ENCODE measurements around the gene TSPAN3.

The TSPAN3 gene

GRCh38 chr15:77012868-77013267, 58.0 kb downstream of the TSPAN3 start:
- in situ Hi-C loops (cut with HindIII; ENCODE audit: low sequenced_read_pairs), result no loop called here

- in situ Hi-C loops (cut with HindIII; ENCODE audit: low sequenced_read_pairs), result no loop called here
Measured at GRCh38 chr15:77012117-77012712, 58.7 kb downstream of the TSPAN3 start.

GRCh38 chr15:77010857-77011256, 60.1 kb downstream of the TSPAN3 start:
- in situ Hi-C loops (cut with HindIII; ENCODE audit: low sequenced_read_pairs), result no loop called here

- in situ Hi-C loops (cut with HindIII; ENCODE audit: low sequenced_read_pairs), result no loop called here
Measured at GRCh38 chr15:77010312-77010686, 60.6 kb downstream of the TSPAN3 start.

- in situ Hi-C loops (cut with HindIII; ENCODE audit: low sequenced_read_pairs), result no loop called here
Measured at GRCh38 chr15:77009646-77010311, 61.1 kb downstream of the TSPAN3 start.

GRCh38 chr15:77009176-77009575, 61.7 kb downstream of the TSPAN3 start:
- in situ Hi-C loops (cut with HindIII; ENCODE audit: low sequenced_read_pairs), result no loop called here

GRCh38 chr15:77004189-77004588, 66.7 kb downstream of the TSPAN3 start:
- in situ Hi-C loops (cut with HindIII; ENCODE audit: low sequenced_read_pairs), result no loop called here

- in situ Hi-C loops (cut with HindIII; ENCODE audit: low sequenced_read_pairs), result no loop called here
Measured at GRCh38 chr15:77002954-77003912, 67.7 kb downstream of the TSPAN3 start.

GRCh38 chr15:77002436-77002835, 68.5 kb downstream of the TSPAN3 start:
- in situ Hi-C loops (cut with HindIII; ENCODE audit: low sequenced_read_pairs), result no loop called here

GRCh38 chr15:77001966-77002365, 68.9 kb downstream of the TSPAN3 start:
- in situ Hi-C loops (cut with HindIII; ENCODE audit: low sequenced_read_pairs), result no loop called here

- in situ Hi-C loops (cut with HindIII; ENCODE audit: low sequenced_read_pairs), result no loop called here
Measured at GRCh38 chr15:77001351-77001750, 69.6 kb downstream of the TSPAN3 start.

GRCh38 chr15:76999996-77000395, 70.9 kb downstream of the TSPAN3 start:
- in situ Hi-C loops (cut with HindIII; ENCODE audit: low sequenced_read_pairs), result no loop called here

GRCh38 chr15:76998663-76999285, 72.1 kb downstream of the TSPAN3 start:
- in situ Hi-C loops (cut with HindIII; ENCODE audit: low sequenced_read_pairs), result no loop called here

- in situ Hi-C loops (cut with HindIII; ENCODE audit: low sequenced_read_pairs), result no loop called here
Measured at GRCh38 chr15:76996526-76997401, 74.1 kb downstream of the TSPAN3 start.

- in situ Hi-C loops (cut with HindIII; ENCODE audit: low sequenced_read_pairs), result no loop called here
Measured at GRCh38 chr15:76996076-76996525, 74.8 kb downstream of the TSPAN3 start.

- in situ Hi-C loops (cut with HindIII; ENCODE audit: low sequenced_read_pairs), result no loop called here
Measured at GRCh38 chr15:76994971-76995945, 75.7 kb downstream of the TSPAN3 start, which contains the start of gene PSTPIP1. PSTPIP1 (plus strand) TSS chr15:76995126; CDS start chr15:76995574, 448 bp downstream.

- in situ Hi-C loops (cut with HindIII; ENCODE audit: low sequenced_read_pairs), result no loop called here
Measured at GRCh38 chr15:76994496-76994895, 76.4 kb downstream of the TSPAN3 start.

- in situ Hi-C loops (cut with HindIII; ENCODE audit: low sequenced_read_pairs), result no loop called here
Measured at GRCh38 chr15:76994001-76994400, 76.9 kb downstream of the TSPAN3 start.
